Measurements from ENCODE around the gene CDC5L. TPM values are rescaled to one million over a fixed set of nuclear protein-coding genes. Genes with fewer than 3 reads are reported as not detected.

CDC5L gene
- total RNA-seq, 2 donors from 2014 or later = 16.4 to 16.5 TPM

GRCh38 chr6:44407951-44408670, 20.6 kb downstream of the CDC5L start:
- Histone ChIP-seq H3K4me1 (no peaks in the 10 kb centered on the region), H3K27me3 (no peaks in the 10 kb centered on the region), H3K36me3 (peaks cover 79% of the 10 kb centered on the region), H3K27ac (no peak overlapping the region), H3K9me3 (no peaks in the 10 kb centered on the region), H3K4me3 (no peak overlapping the region)
- DNase-seq (ENCODE audit: low spot score) = no peak
- no peak for TF ChIP-seq CTCF (IDR thresholded peaks at IDR 0.05)

- peaks cover 83% of the 10 kb centered on the region for H3K36me3 ChIP-seq
- H3K9me3 ChIP-seq = no peaks in the 10 kb centered on the region
- no peaks in the 10 kb centered on the region for H3K27me3 ChIP-seq
- H3K4me3 ChIP-seq = no peak overlapping the region
- DNase-seq (ENCODE audit: low spot score) = no peak
- no peaks in the 10 kb centered on the region for H3K4me1 ChIP-seq
- no peak for TF ChIP-seq CTCF (IDR thresholded peaks at IDR 0.05)
- no peak overlapping the region for H3K27ac ChIP-seq
Measured at GRCh38 chr6:44409207-44409794, 21.8 kb downstream of the CDC5L start.

GRCh38 chr6:44410363-44410762, 22.9 kb downstream of the CDC5L start:
- peaks cover 75% of the 10 kb centered on the region for H3K36me3 ChIP-seq
- H3K4me3 ChIP-seq = no peak overlapping the region
- DNase-seq (ENCODE audit: low spot score) = no peak
- H3K27ac ChIP-seq = no peak overlapping the region
- no peaks in the 10 kb centered on the region for H3K9me3 ChIP-seq
- TF ChIP-seq CTCF (IDR thresholded peaks at IDR 0.05) = no peak
- no peaks in the 10 kb centered on the region for H3K27me3 ChIP-seq
- peaks cover 0 to 2% of the 10 kb centered on the region in 2 donors for H3K4me1 ChIP-seq

- Histone ChIP-seq H3K36me3 (peaks cover 67% of the 10 kb centered on the region), H3K4me1 (peaks cover 0 to 10% of the 10 kb centered on the region in 2 donors), H3K27ac (no peak overlapping the region), H3K4me3 (no peak overlapping the region), H3K27me3 (no peaks in the 10 kb centered on the region), H3K9me3 (no peaks in the 10 kb centered on the region)
- DNase-seq (ENCODE audit: low spot score) = no peak
- TF ChIP-seq CTCF (IDR thresholded peaks at IDR 0.05) = no peak
Measured at GRCh38 chr6:44411141-44411540, 23.6 kb downstream of the CDC5L start.

GRCh38 chr6:44415449-44415848, 27.9 kb downstream of the CDC5L start:
- no peaks in the 10 kb centered on the region for H3K9me3 ChIP-seq
- peaks cover 0 to 20% of the 10 kb centered on the region in 2 donors for H3K4me1 ChIP-seq
- H3K36me3 ChIP-seq = peaks cover 47% of the 10 kb centered on the region
- no peak for DNase-seq (ENCODE audit: low spot score)
- H3K27me3 ChIP-seq = no peaks in the 10 kb centered on the region
- H3K4me3 ChIP-seq = no peak overlapping the region
- no peak for TF ChIP-seq CTCF (IDR thresholded peaks at IDR 0.05)
- H3K27ac ChIP-seq = no peak overlapping the region

Measured in right atrium auricular region (tissue), 2 donors.